Upper lobe of left lung (tissue), 4 donors: ENCODE data around the gene MYO1F.

Source experiments
- CTCF ChIP-seq, 6 experiments: fragments of 450-650 bp in 4 of 6; fragments of 200-600 bp in 2 of 6; sonication (generic) in 2 of 6; IDR thresholded peaks; one replicate each; pipeline ENCODE4 v1.5.1; 2016 to 2019; ENCODE audit warnings: antibody characterized with exemption in 6 of 6
- EP300 ChIP-seq, 4 donors: sonication (generic); formaldehyde crosslinking; IDR thresholded peaks; one replicate each; pipeline ENCODE4 v1.5.1; 2017; ENCODE audit warnings: antibody characterized with exemption in 4 of 4, control low read depth in 2 of 4
- POLR2A ChIP-seq, 4 donors: fragments of 450-650 bp; IDR thresholded peaks; one replicate each; pipeline ENCODE4 v1.5.1; 2016 to 2017; ENCODE audit warnings: antibody characterized with exemption in 4 of 4, mild to moderate bottlenecking in 2 of 4
- POLR2AphosphoS5 ChIP-seq, 2 donors: sonication (generic); formaldehyde crosslinking; IDR thresholded peaks; one replicate each; pipeline ENCODE4 v1.5.1; 2017; ENCODE audit warnings: antibody characterized with exemption in 2 of 2

- no peak for TF ChIP-seq CTCF (IDR thresholded peaks at IDR 0.05)
- TF ChIP-seq POLR2A (IDR thresholded peaks at IDR 0.05) = no peak
- TF ChIP-seq POLR2AphosphoS5 (IDR thresholded peaks at IDR 0.05) = no peak
- TF ChIP-seq EP300 (IDR thresholded peaks at IDR 0.05) = no peak
These were observed 40.1 kb downstream of the MYO1F start for GRCh38 chr19:8537099-8537498.
